Activated T-cell treated with anti-CD3 and anti-CD28 coated beads for 4 hours (primary cell): ENCODE results near the gene OR7G1.
"Not testable (repeated sequence)": the region's sequence is repeated elsewhere in the genome, so short reads cannot be mapped to it uniquely, and the experiment has no call there.

ENCODE experiments used
- DNase-seq: peaks from one replicate; pipeline ENCODE4 v3.0.0-alpha.2; 2020

Gene OR7G1

GRCh38 chr19:9076901-9077300 lies 38.7 kb downstream of the OR7G1 start:
- no peak for DNase-seq

GRCh38 chr19:9075064-9075949 lies 40.3 kb downstream of the OR7G1 start:
- no peak for DNase-seq

- DNase-seq = no peak
Observed at GRCh38 chr19:9073806-9074205, 41.8 kb downstream of the OR7G1 start.

DNA sequence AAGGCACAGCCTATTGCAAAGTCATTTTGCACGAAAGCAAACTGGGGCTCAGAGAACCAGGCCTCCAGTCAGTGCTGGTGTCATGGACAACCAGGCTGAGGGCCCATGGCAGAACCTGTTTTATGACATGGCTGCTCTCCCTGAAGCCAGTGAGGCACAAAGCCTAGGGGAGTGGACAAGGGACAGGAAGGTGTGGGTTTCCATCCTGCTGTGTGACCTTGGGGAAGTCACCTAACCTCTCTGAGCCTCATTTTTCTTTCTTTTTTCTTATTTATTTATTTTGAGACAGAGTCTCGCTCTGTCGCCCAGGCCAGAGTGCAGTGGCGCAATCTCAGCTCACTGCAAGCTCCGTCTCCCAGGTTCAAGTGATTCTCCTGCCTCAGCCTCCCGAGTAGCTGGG lies 43.8 kb downstream of the OR7G1 start:
- DNase-seq = not testable (repeated sequence)

- no peak for DNase-seq
Observed at GRCh38 chr19:9070066-9070465, 45.5 kb downstream of the OR7G1 start.

DNA sequence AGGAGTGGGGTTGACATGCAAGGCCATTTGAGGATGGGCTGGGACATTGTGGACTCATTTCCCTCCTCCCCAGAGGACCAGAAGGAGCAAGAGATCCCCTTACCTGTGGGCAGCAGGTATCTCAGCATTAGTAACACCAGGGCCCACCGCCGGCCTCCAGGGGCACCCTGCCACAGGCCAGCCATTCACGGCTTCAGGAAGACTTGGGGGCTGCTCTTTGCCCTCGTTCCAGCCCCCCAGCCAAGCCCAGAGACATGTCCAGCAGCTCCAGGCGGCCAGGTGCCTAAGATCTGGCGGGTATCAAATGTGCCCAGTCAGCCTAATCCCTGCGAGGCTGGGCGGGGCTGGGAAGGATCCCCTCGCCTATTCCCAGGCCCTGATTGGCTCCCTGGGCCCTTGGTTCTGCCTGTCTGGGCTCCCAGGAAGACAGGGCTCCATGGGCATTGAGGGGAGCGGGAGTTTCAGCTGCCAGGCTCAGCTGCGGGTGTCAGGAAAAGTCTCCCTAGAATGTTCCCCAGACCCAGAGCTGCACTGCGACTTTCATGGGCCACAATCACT lies 50.0 kb downstream of the OR7G1 start:
- no peak for DNase-seq
